BLaER1 (cell line): Measurements from ENCODE around the gene MAPK1.
A peak's percentile ranks its signal among the peaks of the same experiment; 100 is the strongest.
"Not testable (repeated sequence)": the region's sequence is repeated elsewhere in the genome, so short reads cannot be mapped to it uniquely, and the experiment has no call there.

Experiments
- H3K27ac ChIP-seq: shearing (Covaris generic); formaldehyde crosslinking; 2 replicates; pipeline ENCODE4 v1.8.1; 2022
- H3K27me3 ChIP-seq: shearing (Covaris generic); formaldehyde crosslinking; 2 replicates; pipeline ENCODE4 v1.8.1; 2022
- H3K36me3 ChIP-seq: shearing (Covaris generic); formaldehyde crosslinking; 2 replicates; pipeline ENCODE4 v1.8.1; 2022
- H3K4me1 ChIP-seq: shearing (Covaris generic); formaldehyde crosslinking; 2 replicates; pipeline ENCODE4 v1.8.1; 2022
- H3K4me2 ChIP-seq: shearing (Covaris generic); formaldehyde crosslinking; 2 replicates; pipeline ENCODE4 v1.8.1; 2022
- H3K4me3 ChIP-seq: shearing (Covaris generic); formaldehyde crosslinking; 2 replicates; pipeline ENCODE4 v1.8.1; 2022
- H3K9ac ChIP-seq: shearing (Covaris generic); formaldehyde crosslinking; 2 replicates; pipeline ENCODE4 v1.8.1; 2022
- H3K9me3 ChIP-seq: shearing (Covaris generic); formaldehyde crosslinking; 2 replicates; pipeline ENCODE4 v1.8.1; 2022
- H4K20me1 ChIP-seq: shearing (Covaris generic); formaldehyde crosslinking; 2 replicates; pipeline ENCODE4 v1.8.1; 2022
- Cebpa-rat ChIP-seq: shearing (Covaris generic); IDR thresholded peaks from 2 replicates; pipeline ENCODE4 v1.8.1; 2022

MAPK1 gene

DNA sequence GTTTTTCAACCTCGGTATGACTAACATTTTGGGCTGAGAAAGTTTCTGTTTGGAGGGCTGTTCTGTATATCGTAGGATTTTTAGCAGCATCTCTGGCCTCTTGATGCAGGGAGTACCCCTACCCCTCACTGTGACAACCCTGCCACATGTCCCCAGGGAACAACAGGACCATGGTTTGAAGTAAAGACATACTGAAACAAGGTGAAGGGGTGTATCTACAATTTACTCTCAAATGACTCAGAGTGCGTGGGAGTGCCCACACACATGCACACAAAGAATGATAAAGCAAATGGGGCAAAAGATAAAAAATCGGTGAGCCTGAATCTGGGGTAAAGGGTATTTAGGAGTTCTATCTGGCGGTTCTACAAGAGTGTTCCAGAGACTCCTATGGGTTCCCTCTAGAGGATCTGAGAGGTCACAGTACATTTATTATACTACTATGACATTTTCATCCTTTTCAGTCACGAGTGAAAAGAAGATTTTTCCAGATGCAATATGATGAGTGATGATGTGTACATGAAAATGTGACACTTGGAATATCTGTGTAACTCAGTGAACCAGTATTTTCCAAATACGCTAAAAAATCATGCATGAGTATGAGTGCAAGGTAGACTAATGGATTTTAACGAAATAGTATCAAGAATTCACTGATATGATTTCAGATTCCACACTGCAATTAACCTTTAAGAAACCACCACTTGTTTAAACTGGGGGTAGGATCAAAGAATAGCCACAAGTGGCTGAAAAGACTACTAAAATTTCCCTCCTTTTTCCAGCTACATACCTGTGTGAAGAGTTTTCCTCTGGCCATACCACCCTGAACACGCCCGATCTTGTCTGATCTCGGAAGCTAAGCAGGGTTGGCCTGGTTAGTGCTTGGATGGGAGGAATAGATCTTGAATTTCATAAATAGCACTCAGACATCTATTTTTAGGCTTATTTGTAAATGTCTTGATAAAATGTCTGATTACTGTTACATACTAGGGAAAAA, 75.5 kb downstream of the MAPK1 start:
- Histone ChIP-seq H3K9me3 (no peaks in the 10 kb centered on the region), H3K27ac (no peak overlapping the region), H3K4me2 (no peak overlapping the region), H4K20me1 (peaks cover 22% of the 10 kb centered on the region; the same call in 1 of the 2 replicates), H3K36me3 (peaks cover 94% of the 10 kb centered on the region), H3K4me3 (no peak overlapping the region), H3K27me3 (no peaks in the 10 kb centered on the region), H3K4me1 (no peaks in the 10 kb centered on the region), H3K9ac (no peak overlapping the region)
- TF ChIP-seq Cebpa-rat: no peak

DNA sequence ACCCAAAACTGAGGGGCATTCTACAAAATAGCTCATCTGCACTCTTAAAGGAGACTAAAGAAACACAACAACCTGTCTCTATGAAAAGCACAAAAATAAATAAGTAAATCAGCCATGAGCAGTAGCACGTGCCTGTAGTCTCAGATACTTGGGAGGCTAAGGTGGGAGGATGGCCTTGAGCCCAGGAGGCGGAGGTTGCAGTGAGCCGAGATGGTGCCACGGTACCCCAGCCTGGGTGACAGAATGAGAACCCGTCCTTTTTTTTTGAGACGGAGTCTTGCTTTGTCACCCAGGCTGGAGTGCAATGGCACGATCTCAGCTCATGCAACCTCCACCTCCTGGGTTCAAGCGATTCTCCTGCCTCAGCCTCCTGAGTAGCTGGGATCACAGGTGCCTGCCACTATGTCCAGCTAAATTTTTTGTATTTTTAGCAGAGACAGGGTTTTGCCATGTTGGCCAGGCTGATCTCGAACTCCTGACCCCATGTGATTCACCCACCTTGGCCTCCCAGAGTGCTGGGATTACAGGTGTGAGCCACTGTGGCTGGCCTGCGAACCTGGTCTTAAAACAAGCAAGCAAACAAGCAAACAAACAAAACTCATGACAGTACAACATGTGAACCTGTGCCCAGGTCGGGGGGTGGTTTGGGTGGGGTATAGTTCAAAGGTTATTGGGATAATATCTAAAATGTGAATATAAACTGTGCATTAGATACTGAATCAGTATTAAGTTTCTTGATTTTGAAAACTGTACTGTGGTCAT, 76.4 kb downstream of the MAPK1 start:
- not testable (repeated sequence) for H3K27me3 ChIP-seq, H3K4me3 ChIP-seq, H3K9me3 ChIP-seq, H3K27ac ChIP-seq, H3K4me1 ChIP-seq, H3K9ac ChIP-seq, H3K4me2 ChIP-seq
- Histone ChIP-seq H4K20me1 (peaks cover 22% of the 10 kb centered on the region; the same call in 1 of the 2 replicates), H3K36me3 (peaks cover 91% of the 10 kb centered on the region)

DNA sequence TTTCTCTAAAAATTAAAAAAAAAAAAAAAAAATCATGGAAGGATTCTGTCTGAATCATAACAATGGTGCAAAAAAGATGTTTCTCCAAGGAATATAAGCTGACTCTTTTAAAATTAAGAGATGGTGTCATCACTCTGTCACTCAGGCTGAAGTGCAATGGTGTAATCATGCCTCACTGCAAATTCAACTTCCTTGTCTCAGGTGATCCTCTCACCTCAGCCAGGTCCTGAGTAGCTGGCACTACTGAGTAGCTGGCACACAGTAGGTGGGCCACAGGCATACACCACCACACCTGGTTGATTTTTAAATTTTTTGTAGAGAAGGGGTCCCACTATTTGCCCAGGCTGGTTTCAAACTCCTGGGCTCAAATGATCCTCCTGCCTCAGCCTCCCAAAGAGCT, 77.1 kb downstream of the MAPK1 start:
- no peak for TF ChIP-seq Cebpa-rat

DNA sequence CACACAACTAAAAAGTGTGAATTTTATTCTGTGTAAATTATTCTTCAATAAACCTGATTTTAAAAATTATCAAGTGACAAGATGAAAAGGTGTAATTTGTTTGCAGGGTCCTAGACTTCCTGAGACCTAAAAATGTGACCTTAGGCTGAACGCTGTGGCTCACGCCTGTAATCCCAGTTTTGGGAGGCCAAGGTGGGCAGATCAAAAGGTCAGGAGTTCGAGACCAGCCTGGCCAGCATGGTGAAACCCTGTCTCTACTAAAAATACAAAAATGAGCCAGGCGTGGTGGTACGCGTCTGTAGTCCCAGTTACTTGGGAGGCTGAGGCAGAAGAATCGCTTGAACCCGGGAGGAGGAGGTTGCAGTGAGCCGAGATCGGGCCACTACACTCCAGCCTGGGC, 79.9 kb downstream of the MAPK1 start:
- H3K9me3 ChIP-seq: peaks cover 16% of the 10 kb centered on the region
- H3K27ac ChIP-seq, H3K4me3 ChIP-seq, H3K4me2 ChIP-seq, H3K27me3 ChIP-seq, H3K9ac ChIP-seq: not testable (repeated sequence)
- peaks cover 22% of the 10 kb centered on the region; the same call in 1 of the 2 replicates for H4K20me1 ChIP-seq
- H3K36me3 ChIP-seq: peaks cover 93% of the 10 kb centered on the region
- peaks cover 17% of the 10 kb centered on the region for H3K4me1 ChIP-seq

More for the DNA sequence above, 77.1 kb downstream of the MAPK1 start:
- Histone ChIP-seq H3K9ac (no peak overlapping the region), H4K20me1 (peaks cover 22% of the 10 kb centered on the region; the same call in 1 of the 2 replicates), H3K4me1 (peaks cover 6% of the 10 kb centered on the region; the same call in 1 of the 2 replicates), H3K9me3 (peaks cover 4% of the 10 kb centered on the region), H3K27ac (no peak overlapping the region), H3K4me3 (no peak overlapping the region), H3K36me3 (peaks cover 91% of the 10 kb centered on the region), H3K4me2 (no peak overlapping the region), H3K27me3 (no peaks in the 10 kb centered on the region)

DNA sequence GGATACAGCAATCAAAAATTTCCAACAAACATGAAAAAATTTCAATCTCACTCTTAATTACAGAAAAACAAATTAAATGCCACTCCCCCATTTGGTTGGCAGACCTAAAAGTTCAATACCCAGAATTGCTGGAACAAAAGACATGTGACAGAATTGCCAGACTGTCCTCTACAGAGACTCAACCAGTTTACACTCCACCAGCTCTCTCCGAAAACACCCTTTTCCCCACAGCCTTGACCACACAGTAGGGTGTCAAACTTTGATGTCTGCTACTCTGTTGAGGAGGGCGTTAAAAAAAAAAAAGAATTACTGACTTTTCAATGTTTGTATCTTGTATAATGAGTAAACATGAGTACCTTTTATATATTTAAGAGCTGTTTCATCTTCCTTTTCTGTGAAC, 87.2 kb downstream of the MAPK1 start:
- no peak for TF ChIP-seq Cebpa-rat
- no peaks in the 10 kb centered on the region for H3K27me3 ChIP-seq
- H4K20me1 ChIP-seq: no peaks in the 10 kb centered on the region
- H3K27ac ChIP-seq: no peak overlapping the region
- peak overlapping the region; percentile 70 for H3K4me2 ChIP-seq
- no peak overlapping the region for H3K4me3 ChIP-seq
- peaks cover 18% of the 10 kb centered on the region for H3K9me3 ChIP-seq
- H3K4me1 ChIP-seq: peaks cover 55% of the 10 kb centered on the region
- no peak overlapping the region for H3K9ac ChIP-seq
- peaks cover 66% of the 10 kb centered on the region for H3K36me3 ChIP-seq

DNA sequence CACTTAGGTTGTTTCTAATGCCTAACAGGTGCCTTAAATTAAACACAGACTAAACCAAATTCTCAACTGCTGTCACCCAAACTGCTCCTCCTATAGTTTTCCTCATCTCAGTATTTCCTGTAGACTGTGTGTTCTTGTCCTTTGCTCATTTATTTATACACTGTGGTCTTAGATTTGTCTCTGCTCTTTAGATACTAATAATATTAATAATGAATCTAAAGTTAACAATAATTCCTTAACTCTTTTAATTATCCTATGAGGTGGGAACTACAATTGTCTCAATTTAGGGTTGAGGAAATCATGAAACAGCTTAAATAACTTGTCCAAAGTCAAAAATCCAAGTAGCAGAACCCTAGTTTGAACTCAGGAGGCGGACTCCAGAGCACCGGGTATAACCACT, 88.0 kb downstream of the MAPK1 start:
- Histone ChIP-seq H3K4me2 (peak overlapping the region; percentile 20; the same call in 1 of the 2 replicates), H3K36me3 (peaks cover 65% of the 10 kb centered on the region), H4K20me1 (no peaks in the 10 kb centered on the region), H3K9ac (no peak overlapping the region), H3K4me1 (peaks cover 59% of the 10 kb centered on the region), H3K27me3 (no peaks in the 10 kb centered on the region), H3K9me3 (peaks cover 18% of the 10 kb centered on the region), H3K27ac (no peak overlapping the region), H3K4me3 (no peak overlapping the region)
- no peak for TF ChIP-seq Cebpa-rat

DNA sequence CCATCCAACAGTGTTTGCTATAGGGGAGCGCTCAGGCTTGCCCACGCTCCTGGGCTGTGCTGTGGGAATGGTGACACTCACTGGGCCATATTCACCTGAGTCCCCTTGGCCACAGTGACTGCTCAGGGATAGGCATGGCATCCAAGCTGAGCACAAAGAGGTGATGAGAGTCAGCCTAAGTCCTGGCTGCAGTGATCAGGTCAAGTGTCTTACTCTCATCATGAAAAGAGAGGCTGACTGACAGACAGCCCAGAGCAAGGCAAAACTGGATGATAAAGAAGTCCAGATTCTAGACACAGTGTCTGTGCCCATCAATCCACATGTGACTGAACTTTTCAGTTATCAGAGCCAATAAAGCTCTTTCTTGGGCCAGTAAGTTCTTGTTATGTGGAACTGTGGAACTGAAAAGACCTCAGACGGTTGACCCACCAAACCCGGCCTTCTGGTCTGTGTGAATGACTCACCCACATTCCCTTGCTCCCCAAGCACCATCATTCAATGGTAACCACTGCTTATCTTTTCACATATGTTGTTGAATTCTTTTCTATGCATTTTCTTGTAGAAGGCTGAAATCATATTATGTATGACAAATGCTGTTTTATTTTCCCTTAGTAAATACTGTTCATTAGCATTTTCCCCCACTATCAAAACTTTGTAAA, 88.6 kb downstream of the MAPK1 start:
- peaks cover 65% of the 10 kb centered on the region for H3K36me3 ChIP-seq
- H3K4me2 ChIP-seq: no peak overlapping the region

DNA sequence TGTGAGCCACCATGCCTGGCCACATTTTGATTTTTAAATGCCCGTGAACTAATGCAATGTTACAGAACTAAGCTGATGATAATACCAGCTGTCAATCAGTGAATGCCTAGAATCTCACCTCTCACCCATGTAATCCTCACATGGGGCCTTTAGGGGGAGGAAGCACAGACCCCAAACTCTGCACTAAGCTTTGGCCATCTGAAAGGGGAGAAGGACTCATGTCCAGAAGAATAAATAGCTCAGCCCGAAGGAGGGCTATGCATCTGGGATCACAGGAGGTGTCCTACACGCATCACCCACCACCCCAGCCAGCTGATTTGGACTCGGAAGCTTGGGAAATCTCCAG, 95.8 kb downstream of the MAPK1 start:
- Histone ChIP-seq H3K27me3 (no peaks in the 10 kb centered on the region), H3K4me2 (0 out of 2 replicates have a peak overlapping the region, but pooled peaks have one; percentile 64), H3K9me3 (peaks cover 24% of the 10 kb centered on the region), H3K4me3 (no peak overlapping the region), H3K4me1 (peaks cover 45% of the 10 kb centered on the region), H3K27ac (no peak overlapping the region), H3K9ac (no peak overlapping the region), H3K36me3 (peaks cover 91% of the 10 kb centered on the region), H4K20me1 (no peaks in the 10 kb centered on the region; the same call in 1 of the 2 replicates)
- no peak for TF ChIP-seq Cebpa-rat

More for the DNA sequence above, 88.6 kb downstream of the MAPK1 start:
- Histone ChIP-seq H4K20me1 (no peaks in the 10 kb centered on the region), H3K9me3 (peaks cover 21% of the 10 kb centered on the region), H3K27me3 (no peaks in the 10 kb centered on the region), H3K4me3 (no peak overlapping the region), H3K27ac (no peak overlapping the region), H3K9ac (no peak overlapping the region), H3K4me1 (peaks cover 63% of the 10 kb centered on the region)
- TF ChIP-seq Cebpa-rat: no peak

DNA sequence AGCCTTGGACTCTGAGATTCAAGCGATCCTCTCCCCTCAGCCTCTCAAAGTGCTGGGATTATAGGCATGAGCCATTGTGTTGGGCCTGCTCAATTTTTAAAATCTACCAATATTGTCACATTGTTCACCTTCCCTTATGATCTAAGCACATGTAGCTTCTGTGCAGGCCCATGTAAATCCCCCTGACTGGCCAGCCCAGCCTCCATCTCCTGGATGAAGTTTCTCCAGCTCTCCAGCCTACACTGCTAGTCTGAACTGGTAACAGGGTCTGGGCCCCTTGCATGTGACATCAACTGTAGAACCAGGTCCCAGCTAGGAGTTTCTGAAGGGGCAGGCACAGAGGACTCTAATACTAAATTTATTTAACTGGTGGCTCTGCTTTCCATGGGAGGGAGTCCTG, 99.0 kb downstream of the MAPK1 start:
- H3K27me3 ChIP-seq: no peaks in the 10 kb centered on the region
- no peak overlapping the region for H3K9ac ChIP-seq
- peaks cover 56% of the 10 kb centered on the region for H3K4me1 ChIP-seq
- H3K4me3 ChIP-seq: no peak overlapping the region
- peaks cover 95% of the 10 kb centered on the region for H3K36me3 ChIP-seq
- peaks cover 5% of the 10 kb centered on the region; the same call in 1 of the 2 replicates for H4K20me1 ChIP-seq
- H3K4me2 ChIP-seq: no peak overlapping the region
- H3K9me3 ChIP-seq: no peaks in the 10 kb centered on the region
- no peak overlapping the region for H3K27ac ChIP-seq
- no peak for TF ChIP-seq Cebpa-rat
